ENCODE data around the gene STK24.

STK24 gene

DNA sequence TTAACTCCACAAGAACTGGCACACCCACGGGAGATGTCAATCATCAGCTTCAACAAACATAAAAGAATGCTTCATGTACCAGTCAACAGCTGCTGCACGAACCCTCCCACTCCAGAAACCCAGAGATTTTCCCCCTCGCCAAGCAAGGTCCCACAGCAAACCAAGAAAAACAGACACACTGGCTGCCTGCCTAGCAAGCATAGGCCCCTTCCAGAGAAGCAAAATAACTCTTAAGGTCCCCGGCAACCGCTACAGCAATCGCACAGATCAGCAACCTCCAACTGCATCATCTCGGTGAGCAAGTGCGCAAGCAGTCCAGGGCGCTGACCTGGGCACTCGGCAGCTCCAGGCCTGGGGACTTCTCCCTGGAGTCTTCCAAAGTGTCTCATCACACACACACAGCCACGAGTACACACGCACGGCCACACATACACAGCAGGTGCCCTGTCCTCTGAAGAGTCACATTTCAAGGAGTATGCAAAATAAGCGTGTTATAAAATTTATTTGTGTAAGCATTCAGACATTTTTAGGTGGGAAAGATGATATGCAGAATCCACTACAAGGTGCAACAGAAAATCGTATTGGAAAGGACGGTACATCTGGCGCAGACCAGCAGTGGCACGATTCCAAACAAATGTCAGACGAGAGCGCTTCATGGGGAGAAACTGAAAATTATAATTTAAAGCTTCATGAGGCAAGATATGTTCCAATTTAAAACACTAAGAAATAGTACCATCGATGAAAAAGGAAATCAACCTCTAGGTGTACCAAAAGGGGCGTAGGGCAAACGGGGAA, 125.0 kb downstream of the STK24 start:
- no peak for DNase-seq
- H3K9me3 ChIP-seq (replicated peaks; ENCODE audit: insufficient read depth, low read length), result no peaks in the 10 kb centered on the region
- no peak overlapping the region for H2AFZ ChIP-seq (ENCODE audit: low read length)
- no peak overlapping the region for H3K27ac ChIP-seq (ENCODE audit: low read length)
- 0 out of 2 replicates have a peak, but pooled peaks cover 5% of the 10 kb centered on the region for H3K79me2 ChIP-seq (ENCODE audit: low read length)
- H3K36me3 ChIP-seq (replicated peaks; ENCODE audit: insufficient read depth, low read length), result peaks cover 3% of the 10 kb centered on the region
- no peaks in the 10 kb centered on the region for H4K20me1 ChIP-seq (ENCODE audit: insufficient read depth, low read length)
- H3F3A ChIP-seq (ENCODE audit: insufficient read depth, low read length), result no peaks in the 10 kb centered on the region
- no peak overlapping the region for H3K9ac ChIP-seq (ENCODE audit: low read length)
- no peak for TF ChIP-seq EZH2 (optimal IDR thresholded peaks at IDR 0.05; ENCODE audit: low read depth, low read length)
- TF ChIP-seq, protein P1, sequence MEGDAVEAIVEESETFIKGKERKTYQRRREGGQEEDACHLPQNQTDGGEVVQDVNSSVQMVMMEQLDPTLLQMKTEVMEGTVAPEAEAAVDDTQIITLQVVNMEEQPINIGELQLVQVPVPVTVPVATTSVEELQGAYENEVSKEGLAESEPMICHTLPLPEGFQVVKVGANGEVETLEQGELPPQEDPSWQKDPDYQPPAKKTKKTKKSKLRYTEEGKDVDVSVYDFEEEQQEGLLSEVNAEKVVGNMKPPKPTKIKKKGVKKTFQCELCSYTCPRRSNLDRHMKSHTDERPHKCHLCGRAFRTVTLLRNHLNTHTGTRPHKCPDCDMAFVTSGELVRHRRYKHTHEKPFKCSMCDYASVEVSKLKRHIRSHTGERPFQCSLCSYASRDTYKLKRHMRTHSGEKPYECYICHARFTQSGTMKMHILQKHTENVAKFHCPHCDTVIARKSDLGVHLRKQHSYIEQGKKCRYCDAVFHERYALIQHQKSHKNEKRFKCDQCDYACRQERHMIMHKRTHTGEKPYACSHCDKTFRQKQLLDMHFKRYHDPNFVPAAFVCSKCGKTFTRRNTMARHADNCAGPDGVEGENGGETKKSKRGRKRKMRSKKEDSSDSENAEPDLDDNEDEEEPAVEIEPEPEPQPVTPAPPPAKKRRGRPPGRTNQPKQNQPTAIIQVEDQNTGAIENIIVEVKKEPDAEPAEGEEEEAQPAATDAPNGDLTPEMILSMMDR (IDR thresholded peaks at IDR 0.05; ENCODE audit: low read length), result no peak
- TF ChIP-seq EZH2phosphoT487 (IDR thresholded peaks at IDR 0.05; ENCODE audit: low read length), result no peak
- no peaks in the 10 kb centered on the region for H3K27me3 ChIP-seq (replicated peaks; ENCODE audit: insufficient read depth, low read length)
- no peaks in the 10 kb centered on the region for H3K9me2 ChIP-seq (replicated peaks; ENCODE audit: insufficient read depth, low read length)
- H3K4me2 ChIP-seq (ENCODE audit: low read depth, low read length), result no peak overlapping the region
- H3K4me1 ChIP-seq (ENCODE audit: low read length), result no peaks in the 10 kb centered on the region
- H3K4me3 ChIP-seq (ENCODE audit: low read length), result no peak overlapping the region

DNA sequence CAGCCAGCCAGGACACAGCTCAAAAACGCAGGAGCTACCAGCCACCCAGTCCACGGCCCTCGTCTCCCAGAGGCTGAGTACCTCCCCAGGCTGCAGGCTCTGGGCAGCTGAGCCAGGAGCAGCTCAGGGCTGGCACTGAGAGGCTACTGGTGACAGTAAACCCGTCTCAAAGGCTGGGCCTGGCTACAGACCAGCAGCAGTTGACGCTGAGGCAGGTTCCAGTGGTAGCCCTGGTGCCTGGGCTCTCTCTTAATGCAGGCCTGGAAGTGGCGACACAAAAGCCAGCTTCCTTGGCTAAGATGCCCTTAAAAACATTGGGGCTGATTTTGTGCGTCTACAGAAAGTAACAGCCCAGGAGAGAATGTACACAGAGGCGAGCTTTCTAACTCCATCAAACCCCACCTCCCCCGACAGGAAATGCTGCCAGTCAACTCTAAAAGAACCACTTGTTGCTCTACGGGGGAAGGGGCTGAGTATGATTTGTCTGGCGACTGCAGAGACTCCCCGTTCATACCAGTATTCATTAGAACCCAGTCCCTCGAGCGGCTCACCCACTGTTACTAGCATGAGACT, 126.3 kb downstream of the STK24 start:
- H3K4me1 ChIP-seq (ENCODE audit: low read length), result no peaks in the 10 kb centered on the region
- TF ChIP-seq EZH2 (optimal IDR thresholded peaks at IDR 0.05; ENCODE audit: low read depth, low read length) (no peak), EZH2phosphoT487 (IDR thresholded peaks at IDR 0.05; ENCODE audit: low read length) (no peak)
- TF ChIP-seq, protein P1 (IDR thresholded peaks at IDR 0.05; ENCODE audit: low read length), result no peak
- H3K4me2 ChIP-seq (ENCODE audit: low read depth, low read length), result no peak overlapping the region
- H3K9ac ChIP-seq (ENCODE audit: low read length), result no peak overlapping the region
- DNase-seq, result no peak
- H4K20me1 ChIP-seq (ENCODE audit: insufficient read depth, low read length), result no peaks in the 10 kb centered on the region
- H3K4me3 ChIP-seq (ENCODE audit: low read length), result no peak overlapping the region
- no peaks in the 10 kb centered on the region for H3K9me3 ChIP-seq (replicated peaks; ENCODE audit: insufficient read depth, low read length)
- H3K79me2 ChIP-seq (ENCODE audit: low read length), result 0 out of 2 replicates have a peak, but pooled peaks cover 5% of the 10 kb centered on the region
- no peaks in the 10 kb centered on the region for H3K9me2 ChIP-seq (replicated peaks; ENCODE audit: insufficient read depth, low read length)
- H3K27ac ChIP-seq (ENCODE audit: low read length), result no peak overlapping the region
- H2AFZ ChIP-seq (ENCODE audit: low read length), result no peak overlapping the region
- H3K27me3 ChIP-seq (replicated peaks; ENCODE audit: insufficient read depth, low read length), result no peaks in the 10 kb centered on the region
- H3F3A ChIP-seq (ENCODE audit: insufficient read depth, low read length), result no peaks in the 10 kb centered on the region
- peaks cover 3% of the 10 kb centered on the region for H3K36me3 ChIP-seq (replicated peaks; ENCODE audit: insufficient read depth, low read length)

DNA sequence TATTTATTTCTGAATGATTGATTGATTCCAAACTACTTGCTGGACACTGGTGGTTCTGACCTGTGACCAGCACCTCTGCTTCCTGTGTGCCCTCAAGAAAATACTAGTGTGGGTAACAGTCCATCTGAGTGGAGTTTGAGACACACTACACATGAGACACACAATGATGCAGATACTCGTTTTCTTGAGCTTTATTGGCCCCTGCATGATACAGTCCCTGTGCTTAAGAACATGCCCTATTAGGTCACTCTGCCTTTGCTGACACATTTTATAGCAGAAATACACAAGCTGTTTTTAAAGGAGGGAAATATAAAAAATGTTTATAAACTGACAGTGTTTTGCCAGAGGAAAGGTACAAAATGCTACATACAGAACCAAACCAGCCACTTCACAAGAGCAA, 126.9 kb downstream of the STK24 start:
- Histone ChIP-seq H3K4me1 (ENCODE audit: low read length) (no peaks in the 10 kb centered on the region), H3K9me3 (replicated peaks; ENCODE audit: insufficient read depth, low read length) (no peaks in the 10 kb centered on the region), H4K20me1 (ENCODE audit: insufficient read depth, low read length) (no peaks in the 10 kb centered on the region), H3K9ac (ENCODE audit: low read length) (no peak overlapping the region), H3F3A (ENCODE audit: insufficient read depth, low read length) (no peaks in the 10 kb centered on the region), H3K4me3 (ENCODE audit: low read length) (no peak overlapping the region), H3K27me3 (replicated peaks; ENCODE audit: insufficient read depth, low read length) (no peaks in the 10 kb centered on the region), H3K27ac (ENCODE audit: low read length) (no peak overlapping the region), H2AFZ (ENCODE audit: low read length) (no peak overlapping the region), H3K36me3 (replicated peaks; ENCODE audit: insufficient read depth, low read length) (peaks cover 3% of the 10 kb centered on the region), H3K9me2 (replicated peaks; ENCODE audit: insufficient read depth, low read length) (no peaks in the 10 kb centered on the region), H3K4me2 (ENCODE audit: low read depth, low read length) (no peak overlapping the region), H3K79me2 (ENCODE audit: low read length) (0 out of 2 replicates have a peak, but pooled peaks cover 5% of the 10 kb centered on the region)
- TF ChIP-seq EZH2phosphoT487 (IDR thresholded peaks at IDR 0.05; ENCODE audit: low read length) (no peak), EZH2 (optimal IDR thresholded peaks at IDR 0.05; ENCODE audit: low read depth, low read length) (no peak)
- TF ChIP-seq, protein P1 (IDR thresholded peaks at IDR 0.05; ENCODE audit: low read length), result no peak
- no peak for DNase-seq

All from MM.1S (cell line).